Endothelial cell of umbilical vein (primary cell): ENCODE data around the gene PGLYRP1. TPM values are rescaled to one million over a fixed set of nuclear protein-coding genes. Genes with fewer than 3 reads are reported as not detected.

Source experiments
- BruUV-seq: library from RNA; stranded (reverse); fragments of 400-500 nt; replicated peaks from 2 replicates; lab custom pipeline; 2021; lab: Mats Ljungman, UMichigan
- CTCF ChIA-PET: fragments of 300-600, 350-600 bp; sonication (Branson Sonifier 250); formaldehyde crosslinking; loops from one replicate; lab custom pipeline; 2021; ENCODE audit warnings: antibody characterized with exemption, inconsistent platforms; lab: Charles Lee
- POLR2A ChIA-PET: fragments of 300-600, 350-600 bp; sonication (Branson Sonifier 250); formaldehyde crosslinking; loops from one replicate; lab custom pipeline; 2021; ENCODE audit warnings: antibody characterized with exemption, inconsistent platforms; lab: Charles Lee
- DNase-seq: peaks from one replicate; pipeline ENCODE4 v3.0.0-alpha.2; 2011; ENCODE audit warnings: low read depth, low spot score
- FAIRE-seq: peaks from 2 replicates; lab custom pipeline; 2011; peaks lifted over from hg19 to GRCh38; lab: Jason Lieb, UNC
- H2AFZ ChIP-seq: 2 replicates; pipeline ENCODE4 v1.6.0; 2012; ENCODE audit warnings: low read depth, low read length, control low read depth, inconsistent platforms
- H3K27ac ChIP-seq: 2 replicates; pipeline ENCODE4 v1.5.1; 2011; ENCODE audit warnings: low read depth, mild to moderate bottlenecking, control low read depth, low read length, moderate library complexity; ENCODE audit not compliant: insufficient read depth
- H3K27me3 ChIP-seq, 2 experiments: 2 replicates each; pipeline versions ENCODE4 v1.6.0 to v1.6.1; 2011; ENCODE audit warnings: low read length in 2 of 2, mixed read lengths in 1 of 2; ENCODE audit not compliant: control insufficient read depth in 2 of 2, insufficient read depth in 2 of 2
- H3K36me3 ChIP-seq, 2 experiments: 2 replicates in 1 of 2; 3 replicates in 1 of 2; pipeline ENCODE4 v1.5.1; 2011; ENCODE audit warnings: low read length in 2 of 2, mild to moderate bottlenecking in 1 of 2, moderate library complexity in 1 of 2; ENCODE audit not compliant: control insufficient read depth in 2 of 2, insufficient read depth in 2 of 2; ENCODE audit errors: extremely low read depth in 1 of 2
- H3K4me1 ChIP-seq: 3 replicates; pipeline ENCODE4 v1.5.1; 2011; ENCODE audit warnings: mild to moderate bottlenecking, low read length; ENCODE audit not compliant: control insufficient read depth, insufficient read depth; ENCODE audit errors: extremely low read depth
- H3K4me2 ChIP-seq: 2 replicates; pipeline ENCODE4 v1.6.1; 2011; ENCODE audit warnings: low read length, control low read depth, mixed read lengths; ENCODE audit not compliant: insufficient read depth
- H3K4me3 ChIP-seq, 3 experiments: fragments of 200-600 bp in 1 of 3; sonication (generic), shearing (Covaris generic) in 1 of 3; replicated peaks in 1 of 3; 2 replicates each; pipeline ENCODE4 v1.5.1; 2011 to 2016; ENCODE audit warnings: control low read depth in 3 of 3, low read length in 3 of 3, mild to moderate bottlenecking in 2 of 3, inconsistent platforms in 1 of 3, low read depth in 1 of 3, moderate library complexity in 1 of 3; ENCODE audit not compliant: insufficient read depth in 1 of 3
- H3K79me2 ChIP-seq: 2 replicates; pipeline ENCODE4 v1.6.0; 2012; ENCODE audit warnings: low read length, inconsistent platforms; ENCODE audit not compliant: control insufficient read depth, insufficient read depth
- H3K9ac ChIP-seq: replicated peaks from 2 replicates; pipeline ENCODE3; 2011; ENCODE audit warnings: low read length, control low read depth; ENCODE audit not compliant: insufficient read depth; ENCODE audit errors: extremely low read depth
- H3K9me1 ChIP-seq: replicated peaks from 3 replicates; pipeline ENCODE4 v1.6.0; 2011; ENCODE audit warnings: mild to moderate bottlenecking, low read length; ENCODE audit not compliant: control insufficient read depth, insufficient read depth; ENCODE audit errors: extremely low read depth
- H3K9me3 ChIP-seq: replicated peaks from 2 replicates; pipeline ENCODE4 v1.5.1; 2012; ENCODE audit warnings: low read length, inconsistent platforms; ENCODE audit not compliant: control insufficient read depth, insufficient read depth
- H4K20me1 ChIP-seq: replicated peaks from 2 replicates; pipeline ENCODE3; 2011; ENCODE audit warnings: mild to moderate bottlenecking, low read length; ENCODE audit not compliant: control insufficient read depth, insufficient read depth; ENCODE audit errors: extremely low read depth
- EZH2 ChIP-seq: IDR thresholded peaks from 2 replicates; pipeline ENCODE4 v1.6.1; 2012; ENCODE audit warnings: borderline replicate concordance, low read depth, mild to moderate bottlenecking, moderate library complexity, low read length, inconsistent platforms; ENCODE audit not compliant: severe bottlenecking
- FOS ChIP-seq: IDR thresholded peaks from 2 replicates; pipeline ENCODE4 v1.6.1; 2011; ENCODE audit warnings: mild to moderate bottlenecking, low read length, moderate library complexity, borderline replicate concordance; ENCODE audit not compliant: insufficient read depth
- GATA2 ChIP-seq: IDR thresholded peaks from 2 replicates; pipeline ENCODE4 v1.7.0; 2011; ENCODE audit warnings: low read depth, mild to moderate bottlenecking, moderate library complexity, mixed read lengths, low read length; ENCODE audit not compliant: insufficient read length, insufficient read depth
- JUN ChIP-seq: IDR thresholded peaks from 2 replicates; pipeline ENCODE4 v1.6.1; 2011; ENCODE audit warnings: borderline replicate concordance, low read depth; ENCODE audit not compliant: insufficient read length, insufficient read depth
- MYC ChIP-seq: IDR thresholded peaks from one replicate; pipeline ENCODE4 v1.6.1; 2011; ENCODE audit warnings: mild to moderate bottlenecking, low read depth, low read length
- POLR2A ChIP-seq: IDR thresholded peaks from 2 replicates; pipeline ENCODE4 v1.6.1; 2012; ENCODE audit warnings: low read depth, mild to moderate bottlenecking, control low read depth, low read length
- POLR2AphosphoS5 ChIP-seq: IDR thresholded peaks from 2 replicates; pipeline ENCODE4 v1.6.1; 2012; ENCODE audit warnings: low read depth, mild to moderate bottlenecking, control low read depth, low read length, moderate library complexity; ENCODE audit not compliant: insufficient read depth
- dilution Hi-C: fragments of 300-500 bp; cut with MboI; formaldehyde crosslinking; loops from one replicate; pipeline ENCODE4 v1.15.0; 2019; ENCODE audit warnings: low sequenced_read_pairs; ENCODE audit not compliant: extremely low pct_ligation_motif_present
- intact Hi-C: fragments of 100-400 bp; cut with micrococcal nuclease; formaldehyde crosslinking; loops from one replicate; pipeline ENCODE4 v1.10.0; 2022
- polyA plus RNA-seq, 4 experiments: library from polyadenylated mRNA; depleted of rRNA in 3 of 4; stranded (reverse) in 3 of 4; unstranded in 1 of 4; fragments of >200 nt; gene quantifications; 2 replicates each; pipeline versions ENCODE4 v1.2.1 to v1.2.3, GENCODE V29; 2011 to 2012; ENCODE audit warnings: missing spikeins in 1 of 4
- total RNA-seq: library from RNA; stranded (reverse); gene quantifications from 2 replicates; pipeline ENCODE4 v1.2.3, GENCODE V29; 2021
- TF ChIP-seq, protein P1 (sequence below): IDR thresholded peaks from 2 replicates; pipeline ENCODE4 v1.6.1; 2011; ENCODE audit not compliant: insufficient read depth, insufficient read length
- TF ChIP-seq, protein P2 (sequence below), 2 donors: IDR thresholded peaks; 1 replicate in 1 of 2; 2 replicates in 1 of 2; pipeline ENCODE4 v1.5.1; 2011; ENCODE audit warnings: low read length in 2 of 2, mild to moderate bottlenecking in 2 of 2, moderate library complexity in 2 of 2, control low read depth in 1 of 2, inconsistent platforms in 1 of 2, low read depth in 1 of 2; ENCODE audit not compliant: insufficient read depth in 1 of 2; ENCODE audit errors: extremely low read depth in 1 of 2

PGLYRP1 gene
- total and polyA plus RNA-seq, 2 donors (not counting 3 experiments of a cell fraction or from before 2014, with no cell fraction given), result not detected

DNA sequence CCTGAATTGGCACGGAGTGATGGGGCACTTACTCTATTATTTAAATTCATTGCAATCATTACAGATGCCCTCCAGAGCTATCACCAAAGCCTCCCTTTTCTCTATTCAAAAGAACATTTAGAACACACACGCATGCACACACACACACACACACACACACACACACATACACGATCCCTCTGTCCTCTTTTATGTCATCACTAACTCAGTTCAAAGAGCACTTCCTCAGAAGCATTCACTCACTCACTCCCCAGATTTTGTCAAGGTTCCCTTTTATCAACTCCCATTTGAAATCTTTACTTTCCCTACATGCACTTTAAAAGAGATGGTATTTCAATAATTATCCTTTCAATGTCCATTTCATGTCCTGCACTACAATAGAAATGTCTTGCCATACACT is 40.3 kb upstream of the PGLYRP1 start:
- no peaks in the 10 kb centered on the region for H3K36me3 ChIP-seq
- peaks cover 8 to 28% of the 10 kb centered on the region in 2 experiments for H3K27me3 ChIP-seq
- no peak overlapping the region for H3K9ac ChIP-seq
- no peak overlapping the region for H2AFZ ChIP-seq
- no peaks in the 10 kb centered on the region for H3K79me2 ChIP-seq
- intact Hi-C loops, result no loop called here
- dilution Hi-C loops, result no loop called here
- no peak overlapping the region for H3K27ac ChIP-seq
- ChIA-PET POLR2A (no interaction called here), CTCF (interaction anchor here (0.7 to 4.9 kb wide), 2 partner anchors 18 to 34 kb away, joined by 3 to 41 read pairs; no protein-coding TSS in a partner anchor)
- H3K4me3 ChIP-seq, result no peak overlapping the region
- no TSS peak for BruUV-seq
- H4K20me1 ChIP-seq, result no peaks in the 10 kb centered on the region
- H3K4me2 ChIP-seq, result no peak overlapping the region
- no peaks in the 10 kb centered on the region for H3K9me1 ChIP-seq
- FAIRE-seq (no peak), DNase-seq (no peak)
- H3K4me1 ChIP-seq, result peaks cover 6% of the 10 kb centered on the region
- no peaks in the 10 kb centered on the region for H3K9me3 ChIP-seq
- TF ChIP-seq, protein P1, sequence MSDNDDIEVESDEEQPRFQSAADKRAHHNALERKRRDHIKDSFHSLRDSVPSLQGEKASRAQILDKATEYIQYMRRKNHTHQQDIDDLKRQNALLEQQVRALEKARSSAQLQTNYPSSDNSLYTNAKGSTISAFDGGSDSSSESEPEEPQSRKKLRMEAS, result no peak
- no peak for TF ChIP-seq GATA2

DNA sequence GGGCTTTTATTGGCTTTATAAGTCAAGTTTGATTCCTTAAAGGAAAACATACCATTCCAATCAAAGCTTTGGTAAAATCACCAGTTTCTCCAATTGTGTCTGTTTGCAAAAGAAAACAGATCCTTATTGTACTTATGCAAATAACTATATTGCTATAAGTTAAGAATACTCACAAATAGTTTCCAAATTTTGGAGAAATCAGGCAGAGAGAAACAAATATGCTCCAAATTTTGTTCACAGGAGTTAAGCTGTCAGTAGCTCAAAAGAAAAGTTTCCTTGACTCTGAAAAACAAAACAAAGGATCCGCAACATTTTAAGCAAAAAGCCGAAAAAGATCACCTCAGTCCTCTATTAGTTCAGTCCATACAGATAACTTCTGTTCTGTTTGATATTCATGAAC is 37.2 kb upstream of the PGLYRP1 start:
- H3K27me3 ChIP-seq, result peaks cover 14 to 36% of the 10 kb centered on the region in 2 experiments

More for the DNA sequence above, 37.2 kb upstream of the PGLYRP1 start:
- no peaks in the 10 kb centered on the region for H3K9me1 ChIP-seq
- no peaks in the 10 kb centered on the region for H4K20me1 ChIP-seq
- TF ChIP-seq, protein P1, result no peak
- no peak for TF ChIP-seq GATA2
- no peak for TF ChIP-seq POLR2A
- no peak for TF ChIP-seq JUN
- no peak for TF ChIP-seq FOS
- TF ChIP-seq EZH2, result no peak
- TF ChIP-seq, protein P2, sequence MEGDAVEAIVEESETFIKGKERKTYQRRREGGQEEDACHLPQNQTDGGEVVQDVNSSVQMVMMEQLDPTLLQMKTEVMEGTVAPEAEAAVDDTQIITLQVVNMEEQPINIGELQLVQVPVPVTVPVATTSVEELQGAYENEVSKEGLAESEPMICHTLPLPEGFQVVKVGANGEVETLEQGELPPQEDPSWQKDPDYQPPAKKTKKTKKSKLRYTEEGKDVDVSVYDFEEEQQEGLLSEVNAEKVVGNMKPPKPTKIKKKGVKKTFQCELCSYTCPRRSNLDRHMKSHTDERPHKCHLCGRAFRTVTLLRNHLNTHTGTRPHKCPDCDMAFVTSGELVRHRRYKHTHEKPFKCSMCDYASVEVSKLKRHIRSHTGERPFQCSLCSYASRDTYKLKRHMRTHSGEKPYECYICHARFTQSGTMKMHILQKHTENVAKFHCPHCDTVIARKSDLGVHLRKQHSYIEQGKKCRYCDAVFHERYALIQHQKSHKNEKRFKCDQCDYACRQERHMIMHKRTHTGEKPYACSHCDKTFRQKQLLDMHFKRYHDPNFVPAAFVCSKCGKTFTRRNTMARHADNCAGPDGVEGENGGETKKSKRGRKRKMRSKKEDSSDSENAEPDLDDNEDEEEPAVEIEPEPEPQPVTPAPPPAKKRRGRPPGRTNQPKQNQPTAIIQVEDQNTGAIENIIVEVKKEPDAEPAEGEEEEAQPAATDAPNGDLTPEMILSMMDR (IDR thresholded peaks at IDR 0.05; ENCODE audit: extremely low read depth in 1 of 2, insufficient read depth in 1 of 2, low read depth in 1 of 2, low read length in 2 of 2), result no peak
- TF ChIP-seq POLR2AphosphoS5, result no peak
- no peak for TF ChIP-seq MYC
- H3K4me2 ChIP-seq, result no peak overlapping the region
- ChIA-PET CTCF (interaction anchor here (1.3 to 2.9 kb wide), 2 partner anchors 13 to 31 kb away, joined by 3 to 13 read pairs; no protein-coding TSS in a partner anchor), POLR2A (no interaction called here)
- no peaks in the 10 kb centered on the region for H3K36me3 ChIP-seq
- H3K9ac ChIP-seq, result no peak overlapping the region
- H3K79me2 ChIP-seq, result no peaks in the 10 kb centered on the region
- FAIRE-seq (no peak), DNase-seq (no peak)
- no peaks in the 10 kb centered on the region for H3K9me3 ChIP-seq
- H3K27ac ChIP-seq, result no peak overlapping the region
- no TSS peak for BruUV-seq
- intact Hi-C loops, result no loop called here
- dilution Hi-C loops, result no loop called here
- no peak overlapping the region for H3K4me3 ChIP-seq
- H2AFZ ChIP-seq, result no peak overlapping the region
- H3K4me1 ChIP-seq, result no peaks in the 10 kb centered on the region
